Medulla oblongata (tissue), 1 donor: ENCODE data around the gene WNT7A.

Experiments used
- DNase-seq: peaks from one replicate; pipeline ENCODE4 v3.0.0-alpha.2; 2015; ENCODE audit errors: extremely low spot score

The WNT7A gene

GRCh38 chr3:13846238-13846637 is 33.6 kb downstream of the WNT7A start:
- DNase-seq: no peak

DNA sequence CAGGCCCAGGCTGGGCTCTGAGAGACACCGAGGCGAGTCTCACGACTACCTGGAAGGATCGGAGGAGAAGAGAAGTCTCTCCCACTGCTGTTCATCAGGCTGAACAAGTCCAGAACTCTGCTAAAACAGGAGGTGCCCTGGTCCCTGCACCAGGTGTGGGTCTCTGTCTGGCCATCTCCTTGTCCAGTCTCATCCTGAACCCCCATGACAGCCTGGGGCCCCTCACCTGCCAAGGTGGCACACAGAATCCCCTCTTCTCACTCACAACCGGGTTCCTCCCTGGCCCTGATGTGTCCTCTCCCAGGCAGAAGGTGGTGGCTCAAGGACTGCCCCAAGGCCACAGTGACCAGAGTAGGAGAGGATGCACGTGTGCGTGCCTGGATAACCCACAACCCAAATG is 34.1 kb downstream of the WNT7A start:
- no peak for DNase-seq

GRCh38 chr3:13844911-13845310 is 35.0 kb downstream of the WNT7A start:
- no peak for DNase-seq

GRCh38 chr3:13844286-13844685 is 35.6 kb downstream of the WNT7A start:
- no peak for DNase-seq

DNA sequence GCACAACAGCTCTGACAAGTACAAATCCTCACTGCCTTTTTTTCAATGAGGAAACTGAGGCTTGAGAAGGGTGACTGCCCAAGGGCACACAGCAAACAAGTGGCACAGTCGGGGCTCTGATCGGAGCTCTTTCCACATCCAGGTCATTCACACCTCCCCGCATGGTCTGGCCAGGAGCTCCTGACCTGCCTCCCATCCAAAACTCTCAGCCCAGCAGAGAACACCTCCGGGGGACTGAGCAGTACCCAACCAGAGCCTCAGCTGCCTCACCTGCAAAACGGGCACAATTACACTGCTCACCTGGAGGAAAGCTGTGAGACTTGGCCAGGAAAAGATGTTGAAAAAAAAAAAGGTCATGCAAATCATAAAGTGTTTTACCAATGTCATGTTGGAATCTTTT is 36.5 kb downstream of the WNT7A start:
- DNase-seq: no peak

DNA sequence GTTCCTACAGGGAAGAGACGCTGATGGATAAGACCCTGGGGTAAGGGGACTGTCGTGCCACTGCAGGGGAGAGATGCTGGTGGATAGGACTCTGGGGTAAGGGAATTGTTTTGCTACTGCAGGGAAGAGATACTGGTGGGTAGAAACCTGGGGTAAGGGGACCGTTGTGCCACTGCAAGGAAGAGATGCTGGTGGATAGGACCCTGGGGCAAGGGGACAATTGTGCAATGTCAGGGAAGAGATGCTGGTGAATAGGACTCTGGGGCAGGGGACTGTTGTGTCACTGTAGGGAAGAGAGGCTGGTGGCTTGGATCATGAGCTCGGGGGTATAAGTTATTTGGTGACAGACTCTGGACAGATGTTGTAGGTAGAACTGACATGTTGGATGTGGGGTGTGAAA is 37.6 kb downstream of the WNT7A start:
- no peak for DNase-seq

- DNase-seq: no peak
These were observed 38.0 kb downstream of the WNT7A start for GRCh38 chr3:13841826-13842225.

DNA sequence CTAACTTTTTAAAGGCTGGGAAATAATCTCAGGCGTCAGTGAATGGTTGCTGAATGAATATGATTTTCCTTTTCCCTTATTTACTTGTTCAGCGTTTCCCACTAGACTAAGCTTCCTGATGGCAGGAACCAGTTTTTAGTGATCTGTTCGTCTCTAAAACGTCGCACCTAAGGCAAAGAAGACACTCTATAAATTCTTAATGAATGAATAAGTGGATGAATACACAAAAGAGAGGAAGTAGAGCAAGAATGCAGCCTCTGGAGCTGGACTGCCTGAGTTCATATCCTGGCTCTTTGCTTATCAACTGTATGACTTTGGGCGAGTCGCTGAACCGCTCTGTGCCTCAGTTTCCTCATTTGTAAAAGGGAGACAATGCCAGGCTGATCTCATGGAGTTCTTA is 38.7 kb downstream of the WNT7A start:
- no peak for DNase-seq

- no peak for DNase-seq
These were observed 39.4 kb downstream of the WNT7A start for GRCh38 chr3:13840456-13840855.

- DNase-seq: peak; percentile 5
These were observed 40.0 kb downstream of the WNT7A start for GRCh38 chr3:13839726-13840340.

GRCh38 chr3:13839253-13839652 is 40.6 kb downstream of the WNT7A start:
- DNase-seq: no peak

DNA sequence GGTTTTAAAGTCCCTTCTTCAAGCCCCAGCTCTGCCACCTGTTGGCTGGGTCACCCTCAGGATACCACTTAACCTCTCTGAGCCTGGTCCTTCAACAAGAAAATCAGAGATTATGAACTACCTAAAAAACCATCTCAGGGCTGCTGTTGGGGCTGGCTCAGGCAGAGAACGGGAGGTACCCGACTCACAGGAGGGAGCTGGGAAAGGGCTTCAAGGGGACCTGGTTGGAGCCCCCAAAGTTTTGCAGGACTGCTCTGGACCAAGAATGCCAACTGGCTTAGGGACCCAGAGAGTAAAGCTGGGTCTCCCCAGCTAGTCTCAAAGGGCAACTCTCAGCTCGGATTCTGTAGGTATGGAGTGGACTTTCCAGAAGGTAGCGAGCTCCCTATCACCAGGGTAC is 41.5 kb downstream of the WNT7A start:
- DNase-seq: no peak

GRCh38 chr3:13837751-13838150 is 42.1 kb downstream of the WNT7A start:
- no peak for DNase-seq

DNA sequence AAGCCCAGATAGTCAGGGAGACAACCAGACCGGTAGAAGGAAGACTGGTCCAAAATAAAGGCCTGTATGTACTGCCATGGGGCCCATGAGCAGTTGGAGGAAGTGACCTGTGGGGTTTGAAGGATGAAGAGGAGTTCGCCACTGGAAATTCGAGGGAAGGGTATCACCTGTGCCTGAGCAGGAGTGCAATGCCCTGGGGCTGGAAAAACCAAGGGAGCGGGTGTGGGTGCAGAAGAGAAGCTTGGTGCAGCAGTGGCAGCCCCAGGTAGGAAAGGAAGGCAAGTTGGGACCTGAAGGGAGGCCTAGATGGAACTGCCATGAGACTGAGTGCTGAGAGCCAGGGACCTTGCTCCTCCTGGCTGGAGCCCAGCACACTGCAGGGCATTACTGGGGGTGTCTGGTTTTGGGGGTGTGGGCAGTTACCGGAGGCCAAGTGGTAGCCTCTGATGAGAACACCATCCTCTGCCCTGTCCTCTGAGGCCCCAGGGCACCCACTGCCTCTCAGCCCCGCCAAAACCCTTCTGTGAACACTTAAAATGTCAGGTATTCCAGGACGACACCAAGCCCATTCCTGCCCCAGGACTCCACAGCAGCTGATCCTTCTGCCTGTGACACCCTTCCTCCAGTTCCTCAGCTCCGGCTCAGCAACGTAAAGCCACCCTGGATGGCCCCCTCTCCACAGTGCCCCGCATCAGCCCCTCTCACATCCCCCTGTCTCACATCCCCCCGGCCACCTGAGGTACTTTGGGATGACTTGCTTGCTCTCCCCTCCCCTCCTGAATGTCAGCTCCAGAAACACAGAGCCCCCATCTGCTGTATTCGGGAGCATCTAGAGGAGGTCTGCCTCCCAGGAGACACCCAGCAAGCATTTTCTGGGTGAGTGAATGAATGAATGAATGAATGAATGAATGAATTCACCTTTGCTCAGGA is 42.9 kb downstream of the WNT7A start:
- DNase-seq: no peak

- no peak for DNase-seq
These were observed 44.6 kb downstream of the WNT7A start for GRCh38 chr3:13835246-13835645.

GRCh38 chr3:13834258-13835035 is 45.4 kb downstream of the WNT7A start:
- DNase-seq: no peak

GRCh38 chr3:13833506-13834257 is 46.2 kb downstream of the WNT7A start:
- DNase-seq: no peak

DNA sequence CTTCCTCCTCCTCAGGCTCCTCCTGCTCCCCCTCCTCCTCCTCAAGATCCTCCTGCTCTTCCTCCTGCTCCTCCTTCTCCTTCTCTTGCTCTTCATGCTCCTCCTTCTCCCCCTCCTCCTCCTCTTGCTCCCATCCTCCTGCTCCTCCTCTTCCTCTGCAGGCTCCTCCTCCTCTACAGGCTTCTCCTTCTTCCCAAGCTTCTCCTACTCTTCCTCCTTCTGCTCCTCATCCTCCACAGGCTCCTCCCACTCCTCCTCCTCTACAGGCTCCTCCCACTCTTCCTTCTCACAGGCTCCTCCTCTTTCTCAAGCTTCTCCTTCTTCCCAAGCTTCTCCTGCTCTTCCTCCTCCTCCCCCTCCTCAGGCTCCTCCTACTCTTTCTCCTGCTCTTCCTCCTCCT is 47.7 kb downstream of the WNT7A start:
- no peak for DNase-seq

- no peak for DNase-seq
These were observed 48.4 kb downstream of the WNT7A start for GRCh38 chr3:13831386-13831996.

- no peak for DNase-seq
These were observed 50.6 kb downstream of the WNT7A start for GRCh38 chr3:13829311-13829710.

GRCh38 chr3:13828501-13829265 is 51.2 kb downstream of the WNT7A start:
- DNase-seq: no peak
